ENCODE data around the gene KRT71.

The KRT71 gene

GRCh38 chr12:52540531-52540930 is 12.4 kb downstream of the KRT71 start:
- DNase-seq (ENCODE audit: insufficient read length, low spot score): no peak
- FAIRE-seq: no peak

- no peak for FAIRE-seq
- no peak for DNase-seq (ENCODE audit: insufficient read length, low spot score)
Measured at GRCh38 chr12:52539821-52540173, 13.1 kb downstream of the KRT71 start.

- DNase-seq (ENCODE audit: insufficient read length, low spot score): no peak
- FAIRE-seq: no peak
Measured at GRCh38 chr12:52539083-52539820, 13.7 kb downstream of the KRT71 start.

GRCh38 chr12:52537101-52537500 is 15.8 kb downstream of the KRT71 start:
- no peak for FAIRE-seq
- no peak for DNase-seq (ENCODE audit: insufficient read length, low spot score)

- DNase-seq (ENCODE audit: insufficient read length, low spot score): no peak
- no peak for FAIRE-seq
Measured at GRCh38 chr12:52535574-52535973, 17.4 kb downstream of the KRT71 start.

- FAIRE-seq (no peak), DNase-seq (ENCODE audit: insufficient read length, low spot score) (no peak)
Measured at GRCh38 chr12:52534482-52534881, 18.5 kb downstream of the KRT71 start.

GRCh38 chr12:52533686-52534470 is 19.1 kb downstream of the KRT71 start:
- FAIRE-seq (no peak), DNase-seq (ENCODE audit: insufficient read length, low spot score) (no peak)

- FAIRE-seq: no peak
Measured at GRCh38 chr12:52532636-52533035, 20.3 kb downstream of the KRT71 start.

GRCh38 chr12:52531566-52532300 is 21.2 kb downstream of the KRT71 start:
- FAIRE-seq: no peak
- DNase-seq (ENCODE audit: insufficient read length, low spot score): no peak

More at GRCh38 chr12:52532636-52533035, 20.3 kb downstream of the KRT71 start:
- DNase-seq (ENCODE audit: insufficient read length, low spot score): no peak

GRCh38 chr12:52530905-52531304 is 22.0 kb downstream of the KRT71 start:
- FAIRE-seq (no peak), DNase-seq (ENCODE audit: insufficient read length, low spot score) (no peak)

GRCh38 chr12:52530366-52530765 is 22.6 kb downstream of the KRT71 start:
- FAIRE-seq: no peak
- no peak for DNase-seq (ENCODE audit: insufficient read length, low spot score)

GRCh38 chr12:52529846-52530245 is 23.1 kb downstream of the KRT71 start:
- DNase-seq (ENCODE audit: insufficient read length, low spot score): no peak

GRCh38 chr12:52529417-52529816 is 23.5 kb downstream of the KRT71 start:
- DNase-seq (ENCODE audit: insufficient read length, low spot score) (no peak), FAIRE-seq (no peak)

More at GRCh38 chr12:52529846-52530245, 23.1 kb downstream of the KRT71 start:
- no peak for FAIRE-seq

- FAIRE-seq: no peak
Measured at GRCh38 chr12:52528641-52529143, 24.3 kb downstream of the KRT71 start.

GRCh38 chr12:52527121-52527800 is 25.7 kb downstream of the KRT71 start:
- FAIRE-seq: no peak

More at GRCh38 chr12:52528641-52529143, 24.3 kb downstream of the KRT71 start:
- no peak for DNase-seq (ENCODE audit: insufficient read length, low spot score)

GRCh38 chr12:52526511-52526951 is 26.4 kb downstream of the KRT71 start:
- FAIRE-seq (no peak), DNase-seq (ENCODE audit: insufficient read length, low spot score) (no peak)

More at GRCh38 chr12:52527121-52527800, 25.7 kb downstream of the KRT71 start:
- DNase-seq (ENCODE audit: insufficient read length, low spot score): no peak

GRCh38 chr12:52525661-52526499 is 27.1 kb downstream of the KRT71 start:
- no peak for DNase-seq (ENCODE audit: insufficient read length, low spot score)
- no peak for FAIRE-seq

GRCh38 chr12:52524898-52525591 is 27.9 kb downstream of the KRT71 start:
- DNase-seq (ENCODE audit: insufficient read length, low spot score): no peak
- no peak for FAIRE-seq
